ENCODE data around the gene CAMK1D.
"Not testable (repeated sequence)": the region's sequence is repeated elsewhere in the genome, so short reads cannot be mapped to it uniquely, and the experiment has no call there.

DNA sequence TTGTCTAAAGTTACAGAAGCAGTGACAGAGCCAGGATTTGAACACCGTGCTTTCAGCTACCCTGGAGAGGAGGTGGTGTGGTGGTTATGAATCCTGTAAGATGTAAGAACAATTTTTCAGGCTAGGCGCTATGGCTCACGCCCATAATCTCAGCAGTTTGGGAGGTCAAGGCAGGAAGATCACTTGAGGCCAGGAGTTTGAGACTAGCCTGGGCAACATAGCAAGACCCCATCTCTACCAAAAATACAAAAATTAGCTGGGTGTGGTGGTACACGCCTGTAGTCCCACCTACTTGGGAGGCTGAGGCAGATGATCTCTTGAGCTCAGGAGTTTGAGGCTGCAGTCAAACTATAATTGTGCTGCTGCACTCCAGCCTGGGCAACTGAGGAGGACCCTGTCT lies 48.3 kb upstream of the CAMK1D start:
- TF ChIP-seq, protein P1, sequence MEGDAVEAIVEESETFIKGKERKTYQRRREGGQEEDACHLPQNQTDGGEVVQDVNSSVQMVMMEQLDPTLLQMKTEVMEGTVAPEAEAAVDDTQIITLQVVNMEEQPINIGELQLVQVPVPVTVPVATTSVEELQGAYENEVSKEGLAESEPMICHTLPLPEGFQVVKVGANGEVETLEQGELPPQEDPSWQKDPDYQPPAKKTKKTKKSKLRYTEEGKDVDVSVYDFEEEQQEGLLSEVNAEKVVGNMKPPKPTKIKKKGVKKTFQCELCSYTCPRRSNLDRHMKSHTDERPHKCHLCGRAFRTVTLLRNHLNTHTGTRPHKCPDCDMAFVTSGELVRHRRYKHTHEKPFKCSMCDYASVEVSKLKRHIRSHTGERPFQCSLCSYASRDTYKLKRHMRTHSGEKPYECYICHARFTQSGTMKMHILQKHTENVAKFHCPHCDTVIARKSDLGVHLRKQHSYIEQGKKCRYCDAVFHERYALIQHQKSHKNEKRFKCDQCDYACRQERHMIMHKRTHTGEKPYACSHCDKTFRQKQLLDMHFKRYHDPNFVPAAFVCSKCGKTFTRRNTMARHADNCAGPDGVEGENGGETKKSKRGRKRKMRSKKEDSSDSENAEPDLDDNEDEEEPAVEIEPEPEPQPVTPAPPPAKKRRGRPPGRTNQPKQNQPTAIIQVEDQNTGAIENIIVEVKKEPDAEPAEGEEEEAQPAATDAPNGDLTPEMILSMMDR (IDR thresholded peaks at IDR 0.05; ENCODE audit: low read depth, low read length): not testable (repeated sequence)
- TF ChIP-seq POLR2A (IDR thresholded peaks at IDR 0.05; ENCODE audit: extremely low read depth, insufficient read length); MYC (IDR thresholded peaks at IDR 0.05; ENCODE audit: low read depth, low read length): not testable (repeated sequence)

Data from NB4 (cell line).